ENCODE results near the gene FGD3. TPM values are rescaled to one million over a fixed set of nuclear protein-coding genes. Genes with fewer than 3 reads are reported as not detected.

FGD3 gene
- total RNA-seq, 1 experiment from 2014 or later = 1.8 TPM

GRCh38 chr9:92949266-92949982 lies 2.1 kb downstream of the FGD3 start:
- WGBS (ENCODE audit: extremely low coverage, insufficient read length, low lambda C conversion rate) = no CpG with 5 or more reads among the region's 11 CpGs
- peaks cover 20 to 22% of the 10 kb centered on the region in 2 experiments for H3K4me1 Mint-ChIP-seq
- Histone ChIP-seq H3K4me2 (ENCODE audit: insufficient read depth, insufficient read length, low read length) (no peak overlapping the region), H3K9me3 (ENCODE audit: control insufficient read depth, low read depth, low read length) (no peaks in the 10 kb centered on the region), H3K9ac (ENCODE audit: extremely low read depth, insufficient read length, low read length) (no peak overlapping the region), H3K79me2 (ENCODE audit: insufficient read depth, low read length) (no peaks in the 10 kb centered on the region), H4K8ac (replicated peaks; ENCODE audit: insufficient read length, low read depth, low read length) (no peak overlapping the region), H4K5ac (ENCODE audit: insufficient read length, low read depth, low read length) (no peak overlapping the region), H3K4me1 (ENCODE audit: insufficient read depth, low read length) (no peaks in the 10 kb centered on the region), H3K79me1 (ENCODE audit: insufficient read depth, low read depth, low read length, poor library complexity, severe bottlenecking) (no peaks in the 10 kb centered on the region), H2BK20ac (ENCODE audit: low read depth, low read length, poor library complexity, severe bottlenecking) (no peak overlapping the region), H2BK12ac (ENCODE audit: insufficient read length, low read depth, low read length) (no peak overlapping the region), H2AFZ (ENCODE audit: low read length) (no peak overlapping the region), H4K91ac (ENCODE audit: insufficient read length, low read depth, low read length) (no peak overlapping the region), H2BK5ac (ENCODE audit: insufficient read length, low read length) (no peak overlapping the region), H3K27me3 (ENCODE audit: insufficient read depth, low read length) (no peaks in the 10 kb centered on the region), H3K18ac (ENCODE audit: insufficient read length, low read depth, low read length) (no peak overlapping the region), H3T11ph (ENCODE audit: low read length) (no peak overlapping the region), H3K23me2 (ENCODE audit: insufficient read length, low read depth, low read length, poor library complexity, severe bottlenecking) (no peaks in the 10 kb centered on the region), H3K56ac (ENCODE audit: insufficient read length, low read depth, low read length) (no peak overlapping the region), H2AK5ac (ENCODE audit: insufficient read length, low read length) (no peak overlapping the region), H2BK15ac (ENCODE audit: low read depth, low read length) (no peak overlapping the region), H2BK120ac (ENCODE audit: low read depth, low read length, poor library complexity, severe bottlenecking) (no peak overlapping the region), H3K27ac (ENCODE audit: insufficient read length, low read depth, low read length) (no peak overlapping the region), H4K20me1 (ENCODE audit: control insufficient read depth, insufficient read depth, insufficient read length) (no peaks in the 10 kb centered on the region), H3K23ac (ENCODE audit: insufficient read length, low read depth, low read length) (no peak overlapping the region), H3K4ac (ENCODE audit: low read depth, low read length) (no peak overlapping the region), H3K14ac (ENCODE audit: insufficient read depth, low read length) (no peak overlapping the region)
- peaks cover 17 to 18% of the 10 kb centered on the region in 2 experiments for H3K9me3 Mint-ChIP-seq
- DNase-seq = no peak
- TF ChIP-seq CTCF (conservative IDR thresholded peaks at IDR 0.05) = no peak
- no peak overlapping the region for H3K27ac Mint-ChIP-seq
- H3K36me3 Mint-ChIP-seq (ENCODE audit: insufficient read depth in 1 of 3, low read depth in 3 of 3) = peaks cover 8 to 16% (median 10%) of the 10 kb centered on the region in 3 experiments; a peak in 6 of 7 replicates
- H3K4me3 Mint-ChIP-seq = no peak overlapping the region
- H3K27me3 Mint-ChIP-seq (ENCODE audit: low read depth) = peaks cover 31% of the 10 kb centered on the region
